DND-41 (cell line): ENCODE results near the gene HTT-AS.

Experiments used
- EZH2 ChIP-seq: IDR thresholded peaks from 3 replicates; pipeline ENCODE4 v1.6.1; 2012; ENCODE audit warnings: borderline replicate concordance, low read depth, mild to moderate bottlenecking, moderate library complexity, low read length, inconsistent platforms; ENCODE audit not compliant: severe bottlenecking
- TF ChIP-seq, protein P1 (sequence below): IDR thresholded peaks from 2 replicates; pipeline ENCODE4 v1.5.1; 2012; ENCODE audit warnings: borderline replicate concordance, low read length, moderate library complexity, mild to moderate bottlenecking; ENCODE audit not compliant: poor library complexity, severe bottlenecking; ENCODE audit errors: extremely low read depth

DNA sequence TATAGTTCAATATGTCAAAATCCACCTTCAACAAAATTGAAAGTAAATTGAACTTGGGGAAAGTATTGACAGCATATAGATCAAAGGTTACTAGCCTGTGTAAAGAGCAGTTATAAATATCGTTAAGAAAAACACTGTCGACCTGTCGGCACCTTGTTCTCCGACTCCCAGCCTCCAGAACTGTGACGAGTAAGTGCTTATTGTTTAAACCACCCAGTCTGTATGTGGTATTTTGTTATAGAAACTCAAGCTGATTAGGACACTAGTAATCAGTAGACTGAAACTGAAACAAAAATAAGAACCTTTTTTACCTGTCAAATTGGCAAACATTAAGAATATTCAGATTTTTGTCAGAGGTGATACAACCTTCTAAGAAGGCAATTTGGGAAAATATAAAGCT, 17.1 kb upstream of the HTT-AS start:
- TF ChIP-seq, protein P1, sequence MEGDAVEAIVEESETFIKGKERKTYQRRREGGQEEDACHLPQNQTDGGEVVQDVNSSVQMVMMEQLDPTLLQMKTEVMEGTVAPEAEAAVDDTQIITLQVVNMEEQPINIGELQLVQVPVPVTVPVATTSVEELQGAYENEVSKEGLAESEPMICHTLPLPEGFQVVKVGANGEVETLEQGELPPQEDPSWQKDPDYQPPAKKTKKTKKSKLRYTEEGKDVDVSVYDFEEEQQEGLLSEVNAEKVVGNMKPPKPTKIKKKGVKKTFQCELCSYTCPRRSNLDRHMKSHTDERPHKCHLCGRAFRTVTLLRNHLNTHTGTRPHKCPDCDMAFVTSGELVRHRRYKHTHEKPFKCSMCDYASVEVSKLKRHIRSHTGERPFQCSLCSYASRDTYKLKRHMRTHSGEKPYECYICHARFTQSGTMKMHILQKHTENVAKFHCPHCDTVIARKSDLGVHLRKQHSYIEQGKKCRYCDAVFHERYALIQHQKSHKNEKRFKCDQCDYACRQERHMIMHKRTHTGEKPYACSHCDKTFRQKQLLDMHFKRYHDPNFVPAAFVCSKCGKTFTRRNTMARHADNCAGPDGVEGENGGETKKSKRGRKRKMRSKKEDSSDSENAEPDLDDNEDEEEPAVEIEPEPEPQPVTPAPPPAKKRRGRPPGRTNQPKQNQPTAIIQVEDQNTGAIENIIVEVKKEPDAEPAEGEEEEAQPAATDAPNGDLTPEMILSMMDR = no peak
- TF ChIP-seq EZH2 = no peak
